ENCODE measurements around the gene NTN3. TPM values are rescaled to one million over a fixed set of nuclear protein-coding genes. Genes with fewer than 3 reads are reported as not detected.

Gene NTN3
- total RNA-seq, 2 experiments from 2014 or later: not detected

GRCh38 chr16:2511996-2512734, 41.1 kb downstream of the NTN3 start:
- Mint-ChIP-seq H3K4me1 (ENCODE audit: low read depth) (peaks cover 45% of the 10 kb centered on the region), H3K9me3 (no peaks in the 10 kb centered on the region), H3K27me3 (no peaks in the 10 kb centered on the region), H3K27ac (peak overlapping the region; percentile 100), H3K4me3 (peak overlapping the region; percentile 94), H3K36me3 (ENCODE audit: low read depth) (peaks cover 39% of the 10 kb centered on the region)
- Histone ChIP-seq H3K9me3 (ENCODE audit: control insufficient read depth in 1 of 2, insufficient read depth in 1 of 2, low read length in 2 of 2) (no peaks in the 10 kb centered on the region), H3K4me1 (ENCODE audit: insufficient read depth, low read length) (peaks cover 41% of the 10 kb centered on the region), H3K36me3 (ENCODE audit: insufficient read depth, low read length) (peaks cover 3% of the 10 kb centered on the region), H3K4me3 (ENCODE audit: low read length) (no peak overlapping the region), H3K27me3 (ENCODE audit: control insufficient read depth in 1 of 2, insufficient read depth in 2 of 2, low read length in 2 of 2) (no peaks in the 10 kb centered on the region), H3K27ac (ENCODE audit: low read depth in 1 of 2, low read length in 2 of 2) (no peak overlapping the region)
- DNase-seq (peak in 1 of 14 experiments; percentile 33), ATAC-seq (ENCODE audit: poor library complexity) (no peak)
- no peak for TF ChIP-seq CTCF (IDR thresholded peaks at IDR 0.05)
- ChIA-PET POLR2A (interaction anchor here (4.4 kb wide), 1 partner anchor 20 kb away, joined by 66 read pairs; the partner anchor contains the start of gene CEMP1), CTCF (interaction anchor here (1.1 kb wide), 1 partner anchor 11 kb away, joined by 4 read pairs; no protein-coding TSS in a partner anchor)
- intact Hi-C loops (cut with DNase I, micrococcal nuclease): no loop called here

GRCh38 chr16:2512735-2513404, 41.8 kb downstream of the NTN3 start:
- peak overlapping the region; percentile 94 for H3K4me3 Mint-ChIP-seq
- intact Hi-C loops (cut with DNase I, micrococcal nuclease): no loop called here
- ATAC-seq (ENCODE audit: poor library complexity) (peak; percentile 6), DNase-seq (peak in 5 of 14 experiments; percentile 23 to 70 (median 44))
- no peaks in the 10 kb centered on the region for H3K9me3 ChIP-seq (ENCODE audit: control insufficient read depth in 1 of 2, insufficient read depth in 1 of 2, low read length in 2 of 2)
- H3K9me3 Mint-ChIP-seq: no peaks in the 10 kb centered on the region
- H3K4me1 Mint-ChIP-seq (ENCODE audit: low read depth): peaks cover 52% of the 10 kb centered on the region
- H3K27ac ChIP-seq (ENCODE audit: low read depth in 1 of 2, low read length in 2 of 2): peak overlapping the region; percentile 77 to 96
- peaks cover 46% of the 10 kb centered on the region for H3K36me3 Mint-ChIP-seq (ENCODE audit: low read depth)
- H3K27ac Mint-ChIP-seq: peak overlapping the region; percentile 100
- peaks cover 45% of the 10 kb centered on the region for H3K4me1 ChIP-seq (ENCODE audit: insufficient read depth, low read length)
- TF ChIP-seq CTCF (IDR thresholded peaks at IDR 0.05): no peak
- CTCF ChIA-PET: interaction anchor here (1.0 kb wide), 1 partner anchor 173 kb away, joined by 3 read pairs; the partner anchor contains the start of gene ABCA3
- POLR2A ChIA-PET: interaction anchor here (0.6 to 4.4 kb wide), 9 partner anchors 12 to 730 kb away, joined by 3 to 66 read pairs (median 7); partner anchors contain the start of genes CEMP1, NUBP2, PDPK1 and RPS2
- H3K27me3 ChIP-seq (ENCODE audit: control insufficient read depth in 1 of 2, insufficient read depth in 2 of 2, low read length in 2 of 2): no peaks in the 10 kb centered on the region
- no peaks in the 10 kb centered on the region for H3K27me3 Mint-ChIP-seq
- peak overlapping the region; percentile 46 for H3K4me3 ChIP-seq (ENCODE audit: low read length)
- H3K36me3 ChIP-seq (ENCODE audit: insufficient read depth, low read length): peaks cover 3% of the 10 kb centered on the region

Data from CD4-positive, alpha-beta T cell (primary cell).